Spleen (tissue), 11 donors: ENCODE measurements around the gene CCDC141. TPM values are rescaled to one million over a fixed set of nuclear protein-coding genes. Genes with fewer than 3 reads are reported as not detected.

ENCODE experiments used
- DNase-seq: peaks from one replicate; pipeline ENCODE4 v3.0.0-alpha.2; 2020
- H3K27ac ChIP-seq, 8 donors: fragments of 200-600 bp; sonication (generic) in 7 of 8; 1 replicate in 4 of 8; 2 replicates in 4 of 8; pipeline versions ENCODE4 v1.5.0 to v1.8.0; 2016 to 2021; ENCODE audit warnings: inconsistent platforms in 4 of 8, mild to moderate bottlenecking in 4 of 8, moderate library complexity in 1 of 8
- H3K27me3 ChIP-seq, 7 donors: fragments of 200-600 bp; sonication (generic) in 6 of 7; replicated peaks in 1 of 7; 1 replicate in 4 of 7; 2 replicates in 3 of 7; pipeline versions ENCODE4 v1.5.0 to v1.8.0; 2016 to 2021; ENCODE audit warnings: inconsistent platforms in 3 of 7, mild to moderate bottlenecking in 1 of 7
- H3K36me3 ChIP-seq, 6 donors: fragments of 200-600 bp; sonication (generic) in 5 of 6; 1 replicate in 4 of 6; 2 replicates in 2 of 6; pipeline versions ENCODE4 v1.5.0 to v1.8.0; 2016 to 2021; ENCODE audit warnings: inconsistent platforms in 2 of 6
- H3K4me1 ChIP-seq, 6 donors: fragments of 200-600 bp; sonication (generic) in 5 of 6; 1 replicate in 3 of 6; 2 replicates in 3 of 6; pipeline versions ENCODE4 v1.5.0 to v1.8.0; 2016 to 2021; ENCODE audit warnings: inconsistent platforms in 3 of 6
- H3K4me3 ChIP-seq, 8 donors: fragments of 200-600 bp; sonication (generic) in 7 of 8; 1 replicate in 4 of 8; 2 replicates in 4 of 8; pipeline versions ENCODE4 v1.5.0 to v1.8.0; 2016 to 2021; ENCODE audit warnings: inconsistent platforms in 4 of 8, mild to moderate bottlenecking in 4 of 8, moderate library complexity in 2 of 8
- H3K9me3 ChIP-seq, 8 donors: fragments of 200-600 bp; sonication (generic) in 7 of 8; 1 replicate in 4 of 8; 2 replicates in 4 of 8; pipeline versions ENCODE4 v1.5.0 to v1.8.0; 2016 to 2021; ENCODE audit warnings: inconsistent platforms in 4 of 8
- CTCF ChIP-seq, 11 experiments: fragments of 200-600 bp in 7 of 11; fragments of 450-650 bp in 4 of 11; sonication (generic) in 4 of 11; IDR thresholded peaks in 8 of 11; conservative IDR thresholded peaks in 3 of 11; 1 replicate in 7 of 11; 2 replicates in 4 of 11; pipeline versions ENCODE4 v1.4.0 to v1.8.0; 2016 to 2021; ENCODE audit warnings: antibody characterized with exemption in 11 of 11, inconsistent platforms in 4 of 11, mild to moderate bottlenecking in 1 of 11
- POLR2A ChIP-seq, 3 donors: fragments of 450-650 bp; IDR thresholded peaks; one replicate each; pipeline ENCODE4 v1.5.1; 2017; ENCODE audit warnings: antibody characterized with exemption in 3 of 3, mild to moderate bottlenecking in 1 of 3
- POLR2AphosphoS5 ChIP-seq, 3 donors: sonication (generic); formaldehyde crosslinking; IDR thresholded peaks; one replicate each; pipeline ENCODE4 v1.5.1; 2017; ENCODE audit warnings: antibody characterized with exemption in 3 of 3
- WGBS, 5 donors: extraction: QIAGEN DNeasy Blood & Tissue Kit in 3 of 5; methylation state at CpG; one replicate each; pipeline versions ENCODE4 v1.1.5 to v1.1.7; 2013 to 2018; 5-methylcytosine and 5-hydroxymethylcytosine counted together
- intact Hi-C: fragments of 100-400 bp; cut with DNase I; formaldehyde crosslinking; loops from one replicate; pipeline ENCODE4 v1.15.0; 2023; ENCODE audit warnings: low total_unique reads
- polyA plus RNA-seq, 3 donors: library from polyadenylated mRNA; stranded (reverse); fragments of 200-250 nt; gene quantifications; one replicate each; pipeline ENCODE4 v1.2.1, GENCODE V29; 2013
- total RNA-seq, 7 donors: library from RNA; depleted of rRNA in 3 of 7; stranded (reverse); fragments of >200 nt in 3 of 7; fragmentation: NEBNext Ultra II Directional in 4 of 7; extraction: Animal tissue kit (Norgen Biotek cat#: 25700) in 4 of 7; gene quantifications; one replicate each; pipeline versions ENCODE4 v1.1.0 to v1.2.1, GENCODE V29; 2016 to 2021
- donor health status: healthy with polysubstance abuse.
- donor health status: DM: no; HTN: no; CAD: no; lungs with moderate emphysema.
- donor health status: DM: no; HTN: no; CAD: no.
- donor health status: Bipolar disorder and iron deficiency.
- donor health status: healthy.
- donor health status: DM: no; HTN: no; CAD: no.
- donor health status: DM: yes; HTN: yes; CAD: no.

Gene CCDC141
- total and polyA plus RNA-seq, 10 donors, result 0.29 to 21.3 (median 11.4) TPM

GRCh38 chr2:178845566-178846457 is 204.1 kb downstream of the CCDC141 start:
- no peak overlapping the region for H3K27ac ChIP-seq
- TF ChIP-seq POLR2A (IDR thresholded peaks at IDR 0.05) (no peak), POLR2AphosphoS5 (IDR thresholded peaks at IDR 0.05) (no peak), CTCF (IDR thresholded peaks at IDR 0.05 in 8 of 11, conservative IDR thresholded peaks at IDR 0.05 in 3 of 11) (no peak)

GRCh38 chr2:178844701-178845100 is 205.2 kb downstream of the CCDC141 start:
- Histone ChIP-seq H3K9me3 (no peaks in the 10 kb centered on the region), H3K36me3 (peaks cover 0 to 18% (median 0%) of the 10 kb centered on the region in 6 donors), H3K4me3 (no peak overlapping the region), H3K27me3 (no peaks in the 10 kb centered on the region), H3K4me1 (no peaks in the 10 kb centered on the region), H3K27ac (no peak overlapping the region)
- WGBS, 5 donors, result 76 to 92% (median 90%) methylated on average over 2 of the region's 2 CpGs
- DNase-seq, result no peak
- no peak for TF ChIP-seq CTCF (IDR thresholded peaks at IDR 0.05 in 8 of 11, conservative IDR thresholded peaks at IDR 0.05 in 3 of 11)
- TF ChIP-seq POLR2A (IDR thresholded peaks at IDR 0.05), result no peak
- no peak for TF ChIP-seq POLR2AphosphoS5 (IDR thresholded peaks at IDR 0.05)
- intact Hi-C loops, result no loop called here

More at GRCh38 chr2:178845566-178846457, 204.1 kb downstream of the CCDC141 start:
- H3K27me3 ChIP-seq, result no peaks in the 10 kb centered on the region
- no peaks in the 10 kb centered on the region for H3K4me1 ChIP-seq
- intact Hi-C loops, result no loop called here
- no peak overlapping the region for H3K4me3 ChIP-seq
- H3K9me3 ChIP-seq, result no peaks in the 10 kb centered on the region
- H3K36me3 ChIP-seq, result peaks cover 0 to 18% (median 0%) of the 10 kb centered on the region in 6 donors
- DNase-seq, result no peak
- 73 to 93% (median 79%) methylated on average over 2 of the region's 2 CpGs for WGBS, 5 donors

- no peak for DNase-seq
These were observed 205.7 kb downstream of the CCDC141 start for GRCh38 chr2:178844269-178844668.

More at GRCh38 chr2:178844269-178844668, 205.7 kb downstream of the CCDC141 start:
- H3K4me3 ChIP-seq, result no peak overlapping the region
- H3K36me3 ChIP-seq, result peaks cover 0 to 18% (median 0%) of the 10 kb centered on the region in 6 donors
- intact Hi-C loops, result no loop called here
- TF ChIP-seq POLR2A (IDR thresholded peaks at IDR 0.05) (no peak), POLR2AphosphoS5 (IDR thresholded peaks at IDR 0.05) (no peak), CTCF (IDR thresholded peaks at IDR 0.05 in 8 of 11, conservative IDR thresholded peaks at IDR 0.05 in 3 of 11) (no peak)
- H3K4me1 ChIP-seq, result no peaks in the 10 kb centered on the region
- 86 to 94% (median 87%) methylated on average over 4 of the region's 4 CpGs for WGBS, 5 donors
- no peak overlapping the region for H3K27ac ChIP-seq
- no peaks in the 10 kb centered on the region for H3K9me3 ChIP-seq
- no peaks in the 10 kb centered on the region for H3K27me3 ChIP-seq
